OCI-LY7 (cell line): ENCODE results near the gene ANO10. TPM values are rescaled to one million over a fixed set of nuclear protein-coding genes. Genes with fewer than 3 reads are reported as not detected.

Experiments
- BruUV-seq: library from RNA; stranded (reverse); fragments of 400-500 nt; replicated peaks from 2 replicates; lab custom pipeline; 2021; lab: Mats Ljungman, UMichigan
- CTCF ChIA-PET: fragments of 300-600 bp; sonication (Branson Sonifier 250); formaldehyde crosslinking; loops from one replicate; lab custom pipeline; 2022; ENCODE audit warnings: antibody characterized with exemption; ENCODE audit not compliant: unreplicated experiment; lab: Charles Lee
- POLR2A ChIA-PET: fragments of 300-600 bp; sonication (Branson Sonifier 250); formaldehyde crosslinking; loops from one replicate; lab custom pipeline; 2022; ENCODE audit warnings: antibody characterized with exemption; lab: Charles Lee
- DNase-seq: peaks from one replicate; pipeline ENCODE4 v3.0.0-alpha.2; 2015; ENCODE audit warnings: low spot score
- H2AFZ ChIP-seq: fragments of 200-600 bp; sonication (generic), shearing (Covaris generic); 2 replicates; pipeline ENCODE4 v1.6.1; 2014; ENCODE audit warnings: mild to moderate bottlenecking, antibody characterized with exemption, low read length, moderate library complexity
- H3K27ac ChIP-seq: fragments of 200-600 bp; sonication (generic); 2 replicates; pipeline ENCODE4 v1.5.1; 2014; ENCODE audit warnings: mixed run types, low read depth, mild to moderate bottlenecking, moderate library complexity, low read length, inconsistent platforms; ENCODE audit not compliant: poor library complexity, severe bottlenecking
- H3K36me3 ChIP-seq: fragments of 200-600 bp; sonication (generic); 2 replicates; pipeline ENCODE4 v1.6.1; 2014; ENCODE audit warnings: mild to moderate bottlenecking, antibody characterized with exemption, low read length, moderate library complexity, mixed read lengths; ENCODE audit not compliant: insufficient read depth
- H3K4me1 ChIP-seq: fragments of 200-600 bp; sonication (generic); 2 replicates; pipeline ENCODE4 v1.5.1; 2014; ENCODE audit warnings: mild to moderate bottlenecking, low read length; ENCODE audit not compliant: insufficient read depth, poor library complexity, severe bottlenecking
- H3K4me2 ChIP-seq: fragments of 200-600 bp; sonication (generic); 2 replicates; pipeline ENCODE4 v1.6.1; 2014; ENCODE audit warnings: mild to moderate bottlenecking, low read length
- H3K4me3 ChIP-seq: fragments of 200-600 bp; sonication (generic); 2 replicates; pipeline ENCODE4 v1.5.1; 2014; ENCODE audit warnings: mild to moderate bottlenecking, low read depth, low read length; ENCODE audit not compliant: poor library complexity, severe bottlenecking
- H3K79me2 ChIP-seq: fragments of 200-600 bp; sonication (generic); 2 replicates; pipeline ENCODE4 v1.6.1; 2016; ENCODE audit warnings: low read depth, mild to moderate bottlenecking, low read length, moderate library complexity, mixed read lengths; ENCODE audit not compliant: insufficient read depth
- H3K9me2 ChIP-seq: fragments of 200-600 bp; sonication (generic); 2 replicates; pipeline ENCODE4 v1.6.1; 2016; ENCODE audit warnings: mild to moderate bottlenecking, low read length, mixed read lengths; ENCODE audit not compliant: insufficient read depth
- H3K9me3 ChIP-seq: fragments of 200-600 bp; sonication (generic); 2 replicates; pipeline ENCODE4 v1.6.1; 2014; ENCODE audit warnings: mild to moderate bottlenecking, mixed run types, low read length, mixed read lengths
- H4K20me1 ChIP-seq: fragments of 200-600 bp; sonication (generic); 2 replicates; pipeline ENCODE4 v1.6.1; 2014; ENCODE audit warnings: mild to moderate bottlenecking, antibody characterized with exemption, low read length, moderate library complexity, mixed read lengths; ENCODE audit not compliant: insufficient read depth
- EZH2phosphoT487 ChIP-seq: fragments of 200-600 bp; sonication (generic); IDR thresholded peaks from 2 replicates; pipeline ENCODE4 v1.6.1; 2018; ENCODE audit warnings: low read depth, borderline replicate concordance, mild to moderate bottlenecking, mixed run types, antibody characterized with exemption, low read length, moderate library complexity, mixed read lengths
- intact Hi-C: fragments of 100-400 bp; cut with micrococcal nuclease; formaldehyde crosslinking; loops from one replicate; pipeline ENCODE4 v1.10.0; 2022; ENCODE audit not compliant: unreplicated experiment
- total RNA-seq, 2 experiments: library from RNA; depleted of rRNA in 1 of 2; stranded (reverse); fragments of >200 nt in 1 of 2; shearing (Covaris generic) in 1 of 2; gene quantifications; 2 replicates each; pipeline ENCODE4 v1.2.3, GENCODE V29; 2014 to 2022
- TF ChIP-seq, protein P1 (sequence below): fragments of 200-600 bp; sonication (generic); conservative IDR thresholded peaks from 2 replicates; pipeline ENCODE4 v1.5.1; 2014; ENCODE audit warnings: mild to moderate bottlenecking, antibody characterized with exemption, low read length, moderate library complexity, mixed read lengths

ANO10 gene
- total RNA-seq, 2 experiments from 2014 or later: 2.2 to 5.8 TPM

- Histone ChIP-seq H4K20me1 (no peaks in the 10 kb centered on the region), H3K9me2 (no peaks in the 10 kb centered on the region), H2AFZ (no peak overlapping the region), H3K4me1 (no peaks in the 10 kb centered on the region), H3K79me2 (no peaks in the 10 kb centered on the region), H3K36me3 (no peaks in the 10 kb centered on the region), H3K9me3 (no peaks in the 10 kb centered on the region), H3K4me3 (no peak overlapping the region), H3K27ac (no peak overlapping the region), H3K4me2 (no peak overlapping the region)
- ChIA-PET POLR2A (no interaction called here), CTCF (interaction anchor here (0.6 kb wide), 1 partner anchor 10 kb away, joined by 3 read pairs; no protein-coding TSS in a partner anchor)
- no TSS peak for BruUV-seq
- intact Hi-C loops: no loop called here
- DNase-seq: no peak
- TF ChIP-seq, protein P1, sequence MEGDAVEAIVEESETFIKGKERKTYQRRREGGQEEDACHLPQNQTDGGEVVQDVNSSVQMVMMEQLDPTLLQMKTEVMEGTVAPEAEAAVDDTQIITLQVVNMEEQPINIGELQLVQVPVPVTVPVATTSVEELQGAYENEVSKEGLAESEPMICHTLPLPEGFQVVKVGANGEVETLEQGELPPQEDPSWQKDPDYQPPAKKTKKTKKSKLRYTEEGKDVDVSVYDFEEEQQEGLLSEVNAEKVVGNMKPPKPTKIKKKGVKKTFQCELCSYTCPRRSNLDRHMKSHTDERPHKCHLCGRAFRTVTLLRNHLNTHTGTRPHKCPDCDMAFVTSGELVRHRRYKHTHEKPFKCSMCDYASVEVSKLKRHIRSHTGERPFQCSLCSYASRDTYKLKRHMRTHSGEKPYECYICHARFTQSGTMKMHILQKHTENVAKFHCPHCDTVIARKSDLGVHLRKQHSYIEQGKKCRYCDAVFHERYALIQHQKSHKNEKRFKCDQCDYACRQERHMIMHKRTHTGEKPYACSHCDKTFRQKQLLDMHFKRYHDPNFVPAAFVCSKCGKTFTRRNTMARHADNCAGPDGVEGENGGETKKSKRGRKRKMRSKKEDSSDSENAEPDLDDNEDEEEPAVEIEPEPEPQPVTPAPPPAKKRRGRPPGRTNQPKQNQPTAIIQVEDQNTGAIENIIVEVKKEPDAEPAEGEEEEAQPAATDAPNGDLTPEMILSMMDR: no peak
- no peak for TF ChIP-seq EZH2phosphoT487
These were observed 9.4 kb downstream of the ANO10 start for GRCh38 chr3:43612419-43612818.

- TF ChIP-seq, protein P1: no peak
- TF ChIP-seq EZH2phosphoT487: no peak
- no peak overlapping the region for H2AFZ ChIP-seq
- H3K4me1 ChIP-seq: no peaks in the 10 kb centered on the region
- no peaks in the 10 kb centered on the region for H3K9me2 ChIP-seq
- H4K20me1 ChIP-seq: no peaks in the 10 kb centered on the region
- no peak overlapping the region for H3K27ac ChIP-seq
- CTCF ChIA-PET: no interaction called here
- H3K4me3 ChIP-seq: no peak overlapping the region
- no peaks in the 10 kb centered on the region for H3K36me3 ChIP-seq
- POLR2A ChIA-PET: interaction anchor here (1.0 to 1.2 kb wide), 2 partner anchors 11 to 917 kb away, joined by 3 read pairs; no protein-coding TSS in a partner anchor
- intact Hi-C loops: no loop called here
- BruUV-seq: no TSS peak
- DNase-seq: no peak
- no peaks in the 10 kb centered on the region for H3K79me2 ChIP-seq
- no peaks in the 10 kb centered on the region for H3K9me3 ChIP-seq
- no peak overlapping the region for H3K4me2 ChIP-seq
These were observed 12.4 kb downstream of the ANO10 start for GRCh38 chr3:43609406-43609805.

GRCh38 chr3:43608751-43609150 lies 13.1 kb downstream of the ANO10 start:
- Histone ChIP-seq H3K4me1 (no peaks in the 10 kb centered on the region), H3K4me3 (no peak overlapping the region), H4K20me1 (no peaks in the 10 kb centered on the region), H3K79me2 (no peaks in the 10 kb centered on the region), H3K27ac (no peak overlapping the region), H2AFZ (no peak overlapping the region), H3K9me2 (no peaks in the 10 kb centered on the region), H3K36me3 (no peaks in the 10 kb centered on the region), H3K4me2 (no peak overlapping the region), H3K9me3 (no peaks in the 10 kb centered on the region)
- POLR2A ChIA-PET: interaction anchor here (1.0 to 1.2 kb wide), 2 partner anchors 10 to 917 kb away, joined by 3 read pairs; no protein-coding TSS in a partner anchor
- no peak for DNase-seq
- intact Hi-C loops: no loop called here
- CTCF ChIA-PET: no interaction called here
- no TSS peak for BruUV-seq
- no peak for TF ChIP-seq EZH2phosphoT487
- TF ChIP-seq, protein P1: no peak
